Measurements from ENCODE around the gene TGFB3.

Gene TGFB3

DNA sequence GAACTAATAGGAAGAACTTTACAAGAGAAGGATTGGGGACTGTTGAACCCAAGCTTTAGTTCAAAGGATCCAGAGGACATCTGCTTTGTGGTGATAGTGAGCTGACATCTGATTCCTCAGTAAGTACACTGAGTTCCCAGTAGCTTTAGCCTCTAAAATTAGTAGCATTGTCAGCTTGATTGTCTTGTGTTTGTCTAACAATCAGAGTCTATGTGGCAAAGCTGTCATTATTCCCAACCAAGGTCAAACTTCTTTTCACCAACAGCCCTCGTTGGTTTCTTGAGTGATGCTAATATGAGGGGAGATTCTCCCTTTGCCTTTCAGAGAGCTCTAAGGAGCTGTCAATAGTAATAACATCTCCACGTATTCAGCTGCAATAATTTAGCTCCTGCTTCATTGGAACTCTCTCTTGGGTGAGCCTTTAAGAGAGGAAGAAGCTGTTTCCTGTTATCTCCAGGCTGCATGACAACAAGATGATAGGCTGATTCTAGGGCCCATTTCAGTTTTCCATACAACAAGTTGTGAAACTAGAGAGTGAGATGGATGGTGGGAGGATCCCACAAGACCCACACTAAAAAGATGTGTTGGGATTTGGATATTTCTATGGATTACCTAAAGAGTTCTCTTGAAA lies 46.7 kb downstream of the TGFB3 start:
- Histone ChIP-seq H3K18ac (ENCODE audit: low read length) (no peak overlapping the region), H2AK5ac (ENCODE audit: low read depth, low read length) (no peak overlapping the region), H2AFZ (ENCODE audit: low read length) (no peak overlapping the region), H3K4me3 (ENCODE audit: low read length in 2 of 2) (no peak overlapping the region), H3K23ac (ENCODE audit: low read depth, low read length, poor library complexity) (no peak overlapping the region), H3K9me3 (replicated peaks in 1 of 2; ENCODE audit: control insufficient read depth in 2 of 2, insufficient read depth in 1 of 2, low read depth in 1 of 2, low read length in 2 of 2) (no peaks in the 10 kb centered on the region), H3K14ac (ENCODE audit: low read length) (no peak overlapping the region), H3K4ac (ENCODE audit: low read length) (no peak overlapping the region), H3K27me3 (ENCODE audit: control insufficient read depth in 3 of 3, insufficient read depth in 3 of 3, low read depth in 1 of 3, low read length in 3 of 3) (no peaks in the 10 kb centered on the region), H3K9ac (ENCODE audit: low read depth, low read length, poor library complexity) (no peak overlapping the region), H3K36me3 (replicated peaks in 1 of 2; ENCODE audit: control insufficient read depth in 2 of 2, insufficient read depth in 2 of 2, low read length in 2 of 2) (no peaks in the 10 kb centered on the region), H3K4me1 (ENCODE audit: control insufficient read depth in 2 of 2, insufficient read depth in 1 of 2, low read depth in 1 of 2, low read length in 2 of 2) (no peaks in the 10 kb centered on the region), H2BK15ac (ENCODE audit: low read length) (no peak overlapping the region), H4K8ac (ENCODE audit: low read depth, low read length) (no peak overlapping the region), H3K27ac (replicated peaks; ENCODE audit: low read length) (no peak overlapping the region), H2BK120ac (ENCODE audit: low read depth, low read length) (no peak overlapping the region), H2BK5ac (ENCODE audit: low read length) (no peak overlapping the region), H3K4me2 (ENCODE audit: insufficient read depth, low read length, poor library complexity, severe bottlenecking) (no peak overlapping the region), H4K91ac (ENCODE audit: low read depth, low read length, poor library complexity) (no peak overlapping the region), H3K79me1 (ENCODE audit: low read depth, low read length) (no peaks in the 10 kb centered on the region), H2BK12ac (ENCODE audit: low read length) (no peak overlapping the region)
- no peak for DNase-seq (ENCODE audit: low spot score)
- no CpG with 5 or more reads among the region's 2 CpGs for whole genome bisulfite sequencing, 2 donors (ENCODE audit: extremely low coverage in 2 of 2, insufficient read length in 2 of 2, insufficient replicate concordance in 1 of 2)

DNA sequence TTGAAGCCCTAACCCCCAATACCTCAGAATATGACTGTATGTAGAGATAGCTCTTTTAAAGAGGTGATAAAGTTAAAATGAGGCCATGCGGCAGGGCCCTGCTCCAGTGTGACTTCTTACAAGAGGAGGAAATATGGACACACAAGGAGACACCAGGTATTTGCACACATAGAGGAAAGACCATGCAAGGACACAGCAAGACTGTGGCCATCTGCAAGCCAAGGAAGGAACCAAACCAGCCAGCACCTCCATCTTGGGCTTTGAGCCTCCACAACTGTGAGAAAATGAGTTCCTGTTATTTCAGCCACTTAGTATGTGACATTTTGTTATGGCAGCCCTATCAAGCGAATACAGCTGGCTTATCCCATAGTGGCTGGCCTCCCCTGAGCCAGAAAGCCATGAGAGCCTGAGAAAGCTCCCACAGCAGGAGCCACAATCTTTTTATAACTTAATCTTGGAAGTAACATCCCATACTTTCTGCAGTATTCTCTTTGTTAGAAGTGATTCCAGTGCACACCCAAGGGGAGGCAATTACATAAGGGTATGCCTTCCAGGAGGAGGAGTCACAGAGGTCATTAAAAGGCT lies 48.0 kb downstream of the TGFB3 start:
- no peak overlapping the region for H4K91ac ChIP-seq (ENCODE audit: low read depth, low read length, poor library complexity)
- H3K27ac ChIP-seq (replicated peaks; ENCODE audit: low read length), result no peak overlapping the region
- no peak overlapping the region for H2BK12ac ChIP-seq (ENCODE audit: low read length)
- H3K4ac ChIP-seq (ENCODE audit: low read length), result no peak overlapping the region
- no peak overlapping the region for H3K4me3 ChIP-seq (ENCODE audit: low read length in 2 of 2)
- no peak overlapping the region for H3K14ac ChIP-seq (ENCODE audit: low read length)
- no peak overlapping the region for H3K4me2 ChIP-seq (ENCODE audit: insufficient read depth, low read length, poor library complexity, severe bottlenecking)
- H2BK15ac ChIP-seq (ENCODE audit: low read length), result no peak overlapping the region
- H2AFZ ChIP-seq (ENCODE audit: low read length), result no peak overlapping the region
- H3K18ac ChIP-seq (ENCODE audit: low read length), result no peak overlapping the region
- no peak overlapping the region for H3K23ac ChIP-seq (ENCODE audit: low read depth, low read length, poor library complexity)
- DNase-seq (ENCODE audit: low spot score), result no peak
- no peak overlapping the region for H2AK5ac ChIP-seq (ENCODE audit: low read depth, low read length)
- H2BK5ac ChIP-seq (ENCODE audit: low read length), result no peak overlapping the region
- no peak overlapping the region for H4K8ac ChIP-seq (ENCODE audit: low read depth, low read length)
- no peaks in the 10 kb centered on the region for H3K36me3 ChIP-seq (replicated peaks in 1 of 2; ENCODE audit: control insufficient read depth in 2 of 2, insufficient read depth in 2 of 2, low read length in 2 of 2)
- no peaks in the 10 kb centered on the region for H3K9me3 ChIP-seq (replicated peaks in 1 of 2; ENCODE audit: control insufficient read depth in 2 of 2, insufficient read depth in 1 of 2, low read depth in 1 of 2, low read length in 2 of 2)
- no peaks in the 10 kb centered on the region for H3K27me3 ChIP-seq (ENCODE audit: control insufficient read depth in 3 of 3, insufficient read depth in 3 of 3, low read depth in 1 of 3, low read length in 3 of 3)
- H3K9ac ChIP-seq (ENCODE audit: low read depth, low read length, poor library complexity), result no peak overlapping the region
- no CpG with 5 or more reads among the region's 2 CpGs for WGBS, 2 donors (ENCODE audit: extremely low coverage in 2 of 2, insufficient read length in 2 of 2, insufficient replicate concordance in 1 of 2)
- H3K79me1 ChIP-seq (ENCODE audit: low read depth, low read length), result no peaks in the 10 kb centered on the region
- H2BK120ac ChIP-seq (ENCODE audit: low read depth, low read length), result no peak overlapping the region
- H3K4me1 ChIP-seq (ENCODE audit: control insufficient read depth in 2 of 2, insufficient read depth in 1 of 2, low read depth in 1 of 2, low read length in 2 of 2), result no peaks in the 10 kb centered on the region

DNA sequence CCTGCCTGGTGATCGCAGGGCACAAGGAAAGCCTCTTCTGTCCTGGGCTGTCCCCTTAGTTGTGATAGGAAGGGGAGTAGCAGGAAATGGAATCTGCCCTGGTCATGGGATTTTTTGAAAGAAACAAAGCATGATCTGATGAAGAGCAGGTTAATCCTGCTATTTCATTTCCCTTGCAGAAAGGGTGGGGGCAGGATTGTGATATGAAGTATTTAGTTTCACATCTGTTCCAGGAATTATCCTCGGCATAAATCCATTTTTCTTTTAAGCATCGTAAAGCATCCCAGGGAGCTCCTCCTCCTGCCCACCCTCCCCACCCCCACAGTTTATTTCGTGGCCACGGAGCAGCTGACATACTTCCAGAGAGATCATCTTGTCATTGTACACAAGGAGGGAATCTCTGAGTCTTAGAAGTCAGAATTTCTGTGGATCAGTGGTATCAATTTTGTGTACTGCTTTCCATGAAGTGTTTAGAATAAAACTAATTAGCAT lies 53.1 kb downstream of the TGFB3 start:
- WGBS, 2 donors (ENCODE audit: extremely low coverage in 2 of 2, insufficient read length in 2 of 2, insufficient replicate concordance in 1 of 2), result no CpG with 5 or more reads among the region's 5 CpGs
- DNase-seq (ENCODE audit: low spot score), result no peak
- Histone ChIP-seq H3K9me3 (replicated peaks in 1 of 2; ENCODE audit: control insufficient read depth in 2 of 2, insufficient read depth in 1 of 2, low read depth in 1 of 2, low read length in 2 of 2) (no peaks in the 10 kb centered on the region), H4K91ac (ENCODE audit: low read depth, low read length, poor library complexity) (no peak overlapping the region), H2BK12ac (ENCODE audit: low read length) (no peak overlapping the region), H3K79me1 (ENCODE audit: low read depth, low read length) (no peaks in the 10 kb centered on the region), H3K4me1 (ENCODE audit: control insufficient read depth in 2 of 2, insufficient read depth in 1 of 2, low read depth in 1 of 2, low read length in 2 of 2) (no peaks in the 10 kb centered on the region), H3K4me3 (ENCODE audit: low read length in 2 of 2) (no peak overlapping the region), H2BK120ac (ENCODE audit: low read depth, low read length) (no peak overlapping the region), H2AFZ (ENCODE audit: low read length) (no peak overlapping the region), H3K4ac (ENCODE audit: low read length) (no peak overlapping the region), H3K14ac (ENCODE audit: low read length) (no peak overlapping the region), H3K27me3 (ENCODE audit: control insufficient read depth in 3 of 3, insufficient read depth in 3 of 3, low read depth in 1 of 3, low read length in 3 of 3) (no peaks in the 10 kb centered on the region), H3K18ac (ENCODE audit: low read length) (no peak overlapping the region), H3K4me2 (ENCODE audit: insufficient read depth, low read length, poor library complexity, severe bottlenecking) (no peak overlapping the region), H4K8ac (ENCODE audit: low read depth, low read length) (no peak overlapping the region), H2AK5ac (ENCODE audit: low read depth, low read length) (no peak overlapping the region), H2BK5ac (ENCODE audit: low read length) (no peak overlapping the region), H3K9ac (ENCODE audit: low read depth, low read length, poor library complexity) (no peak overlapping the region), H3K36me3 (replicated peaks in 1 of 2; ENCODE audit: control insufficient read depth in 2 of 2, insufficient read depth in 2 of 2, low read length in 2 of 2) (no peaks in the 10 kb centered on the region), H3K27ac (replicated peaks; ENCODE audit: low read length) (no peak overlapping the region), H3K23ac (ENCODE audit: low read depth, low read length, poor library complexity) (no peak overlapping the region), H2BK15ac (ENCODE audit: low read length) (no peak overlapping the region)

DNA sequence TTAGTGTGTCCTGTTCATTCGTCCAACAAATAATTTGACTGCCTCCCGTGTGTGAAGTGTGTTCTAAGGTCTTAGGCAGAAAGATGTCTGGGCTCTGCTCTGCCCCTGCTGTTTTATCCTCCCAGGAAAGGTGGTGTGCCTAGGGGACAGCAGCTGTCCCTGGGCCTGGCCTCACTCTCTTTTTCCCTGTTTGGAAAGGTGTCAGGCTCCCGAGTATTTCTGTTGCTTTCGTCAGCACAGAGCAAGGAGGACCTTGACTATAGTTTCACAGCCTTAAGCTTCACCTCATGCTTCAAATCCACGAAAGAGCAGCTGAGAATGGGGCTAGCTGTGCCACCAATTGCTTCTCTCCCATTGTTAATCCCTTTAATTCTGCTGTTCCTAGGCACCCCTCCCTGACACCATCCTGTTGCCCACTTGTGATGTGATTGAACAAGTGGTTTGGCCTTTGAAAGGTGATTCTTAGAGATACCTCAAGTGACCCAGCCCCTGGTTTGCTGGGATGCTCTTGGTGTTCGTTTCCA lies 54.2 kb downstream of the TGFB3 start:
- no peak overlapping the region for H2BK120ac ChIP-seq (ENCODE audit: low read depth, low read length)
- DNase-seq (ENCODE audit: low spot score), result no peak
- H3K27ac ChIP-seq (replicated peaks; ENCODE audit: low read length), result no peak overlapping the region
- H3K4ac ChIP-seq (ENCODE audit: low read length), result no peak overlapping the region
- no peak overlapping the region for H3K14ac ChIP-seq (ENCODE audit: low read length)
- no peak overlapping the region for H3K4me3 ChIP-seq (ENCODE audit: low read length in 2 of 2)
- no peak overlapping the region for H2AFZ ChIP-seq (ENCODE audit: low read length)
- H3K9ac ChIP-seq (ENCODE audit: low read depth, low read length, poor library complexity), result no peak overlapping the region
- no peaks in the 10 kb centered on the region for H3K36me3 ChIP-seq (replicated peaks in 1 of 2; ENCODE audit: control insufficient read depth in 2 of 2, insufficient read depth in 2 of 2, low read length in 2 of 2)
- H3K18ac ChIP-seq (ENCODE audit: low read length), result no peak overlapping the region
- H3K4me2 ChIP-seq (ENCODE audit: insufficient read depth, low read length, poor library complexity, severe bottlenecking), result no peak overlapping the region
- no peak overlapping the region for H4K91ac ChIP-seq (ENCODE audit: low read depth, low read length, poor library complexity)
- H4K8ac ChIP-seq (ENCODE audit: low read depth, low read length), result no peak overlapping the region
- no peaks in the 10 kb centered on the region for H3K79me1 ChIP-seq (ENCODE audit: low read depth, low read length)
- no peaks in the 10 kb centered on the region for H3K27me3 ChIP-seq (ENCODE audit: control insufficient read depth in 3 of 3, insufficient read depth in 3 of 3, low read depth in 1 of 3, low read length in 3 of 3)
- no peaks in the 10 kb centered on the region for H3K4me1 ChIP-seq (ENCODE audit: control insufficient read depth in 2 of 2, insufficient read depth in 1 of 2, low read depth in 1 of 2, low read length in 2 of 2)
- H3K23ac ChIP-seq (ENCODE audit: low read depth, low read length, poor library complexity), result no peak overlapping the region
- H2BK5ac ChIP-seq (ENCODE audit: low read length), result no peak overlapping the region
- H2BK12ac ChIP-seq (ENCODE audit: low read length), result no peak overlapping the region
- no CpG with 5 or more reads among the region's 6 CpGs for WGBS, 2 donors (ENCODE audit: extremely low coverage in 2 of 2, insufficient read length in 2 of 2, insufficient replicate concordance in 1 of 2)
- no peaks in the 10 kb centered on the region for H3K9me3 ChIP-seq (replicated peaks in 1 of 2; ENCODE audit: control insufficient read depth in 2 of 2, insufficient read depth in 1 of 2, low read depth in 1 of 2, low read length in 2 of 2)
- no peak overlapping the region for H2AK5ac ChIP-seq (ENCODE audit: low read depth, low read length)
- no peak overlapping the region for H2BK15ac ChIP-seq (ENCODE audit: low read length)
